DOHH2 (cell line): ENCODE results near the gene SPG7.
A peak's percentile ranks its signal among the peaks of the same experiment; 100 is the strongest.

Experiments
- H3F3A ChIP-seq: fragments of 200-600 bp; sonication (generic), shearing (Covaris generic); 2 replicates; pipeline ENCODE4 v1.6.0; 2016; ENCODE audit warnings: antibody characterized with exemption, mild to moderate bottlenecking; ENCODE audit not compliant: control insufficient read depth, insufficient read depth
- H3K27ac ChIP-seq: fragments of 200-600 bp; sonication (generic); 2 replicates; pipeline ENCODE4 v1.5.1; 2014; ENCODE audit warnings: low read depth, mild to moderate bottlenecking, low read length, moderate library complexity
- H3K27me3 ChIP-seq: fragments of 200-600 bp; sonication (generic); 2 replicates; pipeline ENCODE4 v1.6.1; 2014; ENCODE audit warnings: mild to moderate bottlenecking, low read length, mixed read lengths; ENCODE audit not compliant: control insufficient read depth
- H3K36me3 ChIP-seq: fragments of 200-600 bp; sonication (generic); 2 replicates; pipeline ENCODE4 v1.6.1; 2014; ENCODE audit warnings: mild to moderate bottlenecking, low read length, moderate library complexity, mixed read lengths; ENCODE audit not compliant: control insufficient read depth
- H3K4me1 ChIP-seq: fragments of 200-600 bp; sonication (generic); 2 replicates; pipeline ENCODE4 v1.6.1; 2014; ENCODE audit warnings: mild to moderate bottlenecking, low read length, mixed read lengths; ENCODE audit not compliant: control insufficient read depth
- H3K4me2 ChIP-seq: fragments of 200-600 bp; sonication (generic); 2 replicates; pipeline ENCODE4 v1.6.0; 2014; ENCODE audit warnings: mild to moderate bottlenecking, low read length, moderate library complexity
- H3K4me3 ChIP-seq: fragments of 200-600 bp; sonication (generic); 2 replicates; pipeline ENCODE4 v1.5.1; 2014; ENCODE audit warnings: mild to moderate bottlenecking, low read length, mixed read lengths
- H3K79me2 ChIP-seq: fragments of 200-600 bp; sonication (generic); 2 replicates; pipeline ENCODE4 v1.6.1; 2014; ENCODE audit warnings: mild to moderate bottlenecking, low read length, mixed read lengths; ENCODE audit not compliant: control insufficient read depth
- H3K9me2 ChIP-seq: fragments of 200-600 bp; sonication (generic); replicated peaks from 2 replicates; pipeline ENCODE4 v1.6.1; 2014; ENCODE audit warnings: mild to moderate bottlenecking, low read length, mixed read lengths; ENCODE audit not compliant: control insufficient read depth
- H3K9me3 ChIP-seq: fragments of 200-600 bp; sonication (generic); 2 replicates; pipeline ENCODE4 v1.6.1; 2014; ENCODE audit warnings: antibody characterized with exemption, low read length, mixed read lengths; ENCODE audit not compliant: control insufficient read depth, insufficient read depth
- H4K20me1 ChIP-seq: fragments of 200-600 bp; sonication (generic); 2 replicates; pipeline ENCODE4 v1.6.0; 2014; ENCODE audit warnings: low read depth, mild to moderate bottlenecking, antibody characterized with exemption, low read length, moderate library complexity; ENCODE audit not compliant: control insufficient read depth, insufficient read depth
- EZH2phosphoT487 ChIP-seq: fragments of 200-600 bp; sonication (generic); IDR thresholded peaks from 2 replicates; pipeline ENCODE4 v1.6.1; 2017; ENCODE audit warnings: borderline replicate concordance, mild to moderate bottlenecking, antibody characterized with exemption, low read length, moderate library complexity, mixed read lengths
- TF ChIP-seq, protein P1 (sequence below): fragments of 200-600 bp; sonication (generic); IDR thresholded peaks from one replicate; pipeline ENCODE4 v1.5.1; 2014; ENCODE audit warnings: antibody characterized with exemption, mild to moderate bottlenecking, low read depth, low read length; ENCODE audit not compliant: poor library complexity, severe bottlenecking

Gene SPG7

GRCh38 chr16:89534252-89534756 is 26.1 kb downstream of the SPG7 start:
- peak overlapping the region; percentile 22 for H3K4me3 ChIP-seq
- no peaks in the 10 kb centered on the region for H3K27me3 ChIP-seq
- no peaks in the 10 kb centered on the region for H3K9me3 ChIP-seq
- H3K79me2 ChIP-seq, result peaks cover 17% of the 10 kb centered on the region
- peak overlapping the region; percentile 50 for H3K4me2 ChIP-seq
- H3K9me2 ChIP-seq, result no peaks in the 10 kb centered on the region
- peaks cover 71% of the 10 kb centered on the region for H3K36me3 ChIP-seq
- TF ChIP-seq, protein P1, sequence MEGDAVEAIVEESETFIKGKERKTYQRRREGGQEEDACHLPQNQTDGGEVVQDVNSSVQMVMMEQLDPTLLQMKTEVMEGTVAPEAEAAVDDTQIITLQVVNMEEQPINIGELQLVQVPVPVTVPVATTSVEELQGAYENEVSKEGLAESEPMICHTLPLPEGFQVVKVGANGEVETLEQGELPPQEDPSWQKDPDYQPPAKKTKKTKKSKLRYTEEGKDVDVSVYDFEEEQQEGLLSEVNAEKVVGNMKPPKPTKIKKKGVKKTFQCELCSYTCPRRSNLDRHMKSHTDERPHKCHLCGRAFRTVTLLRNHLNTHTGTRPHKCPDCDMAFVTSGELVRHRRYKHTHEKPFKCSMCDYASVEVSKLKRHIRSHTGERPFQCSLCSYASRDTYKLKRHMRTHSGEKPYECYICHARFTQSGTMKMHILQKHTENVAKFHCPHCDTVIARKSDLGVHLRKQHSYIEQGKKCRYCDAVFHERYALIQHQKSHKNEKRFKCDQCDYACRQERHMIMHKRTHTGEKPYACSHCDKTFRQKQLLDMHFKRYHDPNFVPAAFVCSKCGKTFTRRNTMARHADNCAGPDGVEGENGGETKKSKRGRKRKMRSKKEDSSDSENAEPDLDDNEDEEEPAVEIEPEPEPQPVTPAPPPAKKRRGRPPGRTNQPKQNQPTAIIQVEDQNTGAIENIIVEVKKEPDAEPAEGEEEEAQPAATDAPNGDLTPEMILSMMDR, result no peak
- H3K27ac ChIP-seq, result peak overlapping the region; percentile 67
- H3K4me1 ChIP-seq, result peaks cover 20% of the 10 kb centered on the region
- no peaks in the 10 kb centered on the region for H3F3A ChIP-seq
- no peaks in the 10 kb centered on the region for H4K20me1 ChIP-seq

- H3F3A ChIP-seq, result no peaks in the 10 kb centered on the region
- H3K27me3 ChIP-seq, result no peaks in the 10 kb centered on the region
- peaks cover 64% of the 10 kb centered on the region for H3K36me3 ChIP-seq
- peaks cover 17% of the 10 kb centered on the region for H3K79me2 ChIP-seq
- no peak overlapping the region for H3K4me2 ChIP-seq
- TF ChIP-seq EZH2phosphoT487, result no peak
- TF ChIP-seq, protein P1, result no peak
- H3K9me2 ChIP-seq, result no peaks in the 10 kb centered on the region
- H3K27ac ChIP-seq, result no peak overlapping the region
- no peaks in the 10 kb centered on the region for H3K9me3 ChIP-seq
- no peak overlapping the region for H3K4me3 ChIP-seq
- no peaks in the 10 kb centered on the region for H4K20me1 ChIP-seq
- peaks cover 20% of the 10 kb centered on the region for H3K4me1 ChIP-seq
These were observed 28.2 kb downstream of the SPG7 start for GRCh38 chr16:89536371-89536770.

DNA sequence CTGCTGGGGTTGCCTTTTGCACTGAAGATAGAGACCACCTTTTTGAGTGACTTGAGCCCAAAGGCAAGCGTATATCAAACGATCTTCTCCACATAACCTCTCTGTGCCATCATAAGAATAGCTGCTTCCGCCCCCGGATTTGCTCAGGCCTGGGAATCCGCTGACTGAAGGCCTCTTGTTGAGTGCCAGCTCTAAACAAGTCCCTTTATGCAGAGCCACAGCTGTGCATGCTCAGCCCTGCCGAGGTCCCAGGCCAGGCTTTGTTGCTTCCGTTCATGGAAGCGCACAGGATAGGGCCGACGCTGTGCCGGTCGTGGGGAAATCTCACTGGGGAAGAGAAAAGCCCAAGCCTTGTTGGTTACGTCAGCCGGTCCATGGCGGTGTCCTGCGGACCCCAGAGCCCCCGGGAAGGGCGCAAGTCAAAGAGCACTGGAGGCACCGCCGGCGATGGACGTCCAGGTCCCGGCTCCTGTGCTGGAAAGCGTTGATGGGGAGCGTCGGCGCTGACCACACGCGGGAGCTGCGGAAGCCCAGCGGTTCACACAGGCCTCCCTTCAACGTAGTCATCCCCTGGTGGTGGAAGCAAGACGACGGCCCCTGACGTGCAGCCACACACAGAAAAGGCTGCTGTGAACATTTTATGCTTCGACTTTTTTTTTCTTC is 28.8 kb downstream of the SPG7 start:
- H3K4me3 ChIP-seq, result no peak overlapping the region
- H3K79me2 ChIP-seq, result peaks cover 17% of the 10 kb centered on the region
- H3K4me2 ChIP-seq, result no peak overlapping the region
- no peaks in the 10 kb centered on the region for H3F3A ChIP-seq
- H3K9me3 ChIP-seq, result no peaks in the 10 kb centered on the region
- TF ChIP-seq, protein P1, result no peak
- TF ChIP-seq EZH2phosphoT487, result no peak
- H3K4me1 ChIP-seq, result peaks cover 20% of the 10 kb centered on the region
- peaks cover 57% of the 10 kb centered on the region for H3K36me3 ChIP-seq
- H3K9me2 ChIP-seq, result no peaks in the 10 kb centered on the region
- no peaks in the 10 kb centered on the region for H3K27me3 ChIP-seq
- no peak overlapping the region for H3K27ac ChIP-seq
- H4K20me1 ChIP-seq, result no peaks in the 10 kb centered on the region
